Panc1 (cell line): ENCODE results near the gene PIK3CD. TPM values are rescaled to one million over a fixed set of nuclear protein-coding genes. Genes with fewer than 3 reads are reported as not detected.

Source experiments
- ATAC-seq: fragments of 200-7000 bp; cut with Tn5 transposase; 2 replicates; pipeline ENCODE4 v1.9.1; 2020; ENCODE audit warnings: mild to moderate bottlenecking, moderate library complexity
- BruUV-seq: library from RNA; stranded (reverse); fragments of 400-500 nt; replicated peaks from 2 replicates; lab custom pipeline; 2021; lab: Mats Ljungman, UMichigan
- CTCF ChIA-PET: fragments of 300-600 bp; sonication (Branson Sonifier 250); formaldehyde crosslinking; loops from one replicate; lab custom pipeline; 2022; ENCODE audit warnings: antibody characterized with exemption; lab: Charles Lee
- POLR2A ChIA-PET: fragments of 300-600 bp; sonication (Branson Sonifier 250); formaldehyde crosslinking; loops from one replicate; lab custom pipeline; 2022; ENCODE audit warnings: antibody characterized with exemption; lab: Charles Lee
- DNase-seq: peaks from one replicate; pipeline ENCODE4 v3.0.0-alpha.2; 2010; ENCODE audit warnings: low read depth, low spot score
- H3K27ac ChIP-seq: 2 replicates; pipeline ENCODE4 v1.5.1; 2011; ENCODE audit warnings: mild to moderate bottlenecking, low read length, inconsistent platforms
- H3K27me3 ChIP-seq: fragments of 200-500 bp; sonication (Bioruptor generic); 2 replicates; pipeline ENCODE4 v1.6.0; 2014; ENCODE audit warnings: low read length, inconsistent platforms; ENCODE audit not compliant: control insufficient read depth, insufficient read depth
- H3K36me3 ChIP-seq: fragments of 200-500 bp; sonication (Bioruptor generic); 2 replicates; pipeline ENCODE4 v1.5.1; 2014; ENCODE audit warnings: inconsistent platforms, mild to moderate bottlenecking, low read length, moderate library complexity; ENCODE audit not compliant: control insufficient read depth, insufficient read depth
- H3K4me1 ChIP-seq: 2 replicates; pipeline ENCODE4 v1.5.1; 2011; ENCODE audit warnings: inconsistent platforms, mild to moderate bottlenecking, low read length, moderate library complexity; ENCODE audit not compliant: control insufficient read depth, insufficient read depth
- H3K4me3 ChIP-seq, 2 experiments: 2 replicates each; pipeline ENCODE4 v1.5.1; 2011 to 2012; ENCODE audit warnings: low read depth in 2 of 2, low read length in 2 of 2, mild to moderate bottlenecking in 2 of 2, inconsistent platforms in 1 of 2, moderate library complexity in 1 of 2
- H3K9me3 ChIP-seq: fragments of 200-500 bp; sonication (Bioruptor generic); 2 replicates; pipeline ENCODE4 v1.5.1; 2014; ENCODE audit warnings: low read depth, mild to moderate bottlenecking, inconsistent platforms, low read length, moderate library complexity; ENCODE audit not compliant: control insufficient read depth, insufficient read depth
- CTCF ChIP-seq: fragments of 450-650 bp; IDR thresholded peaks from 2 replicates; pipeline ENCODE4 v1.5.1; 2017; ENCODE audit warnings: mild to moderate bottlenecking
- POLR2AphosphoS5 ChIP-seq: IDR thresholded peaks from 2 replicates; pipeline ENCODE4 v1.6.1; 2012; ENCODE audit warnings: mild to moderate bottlenecking, low read depth, low read length, moderate library complexity
- SIN3A ChIP-seq: IDR thresholded peaks from 2 replicates; pipeline ENCODE4 v1.6.1; 2012; ENCODE audit warnings: low read depth, mild to moderate bottlenecking, low read length, moderate library complexity, borderline replicate concordance; ENCODE audit not compliant: insufficient read depth
- TCF7L2 ChIP-seq: IDR thresholded peaks from 2 replicates; pipeline ENCODE4 v1.6.1; 2011; ENCODE audit warnings: mild to moderate bottlenecking, low read depth, low read length, inconsistent platforms
- in situ Hi-C: cut with HindIII; loops from 2 replicates; pipeline ENCODE4 v1.10.0; 2016; ENCODE audit warnings: low sequenced_read_pairs, low pct_unique_long_range_greater_than_20kb
- intact Hi-C: fragments of 100-400 bp; cut with micrococcal nuclease; formaldehyde crosslinking; loops from one replicate; pipeline ENCODE4 v1.10.0; 2022; ENCODE audit not compliant: unreplicated experiment
- total RNA-seq: library from RNA; stranded (reverse); gene quantifications from one replicate; pipeline ENCODE4 v1.2.1, GENCODE V29; 2021; ENCODE audit not compliant: unreplicated experiment
- TF ChIP-seq, protein P1 (sequence below), 2 experiments: IDR thresholded peaks; 2 replicates each; pipeline ENCODE4 v1.6.1; 2011 to 2012; ENCODE audit warnings: low read depth in 2 of 2, control low read depth in 1 of 2, low read length in 1 of 2, mild to moderate bottlenecking in 1 of 2, moderate library complexity in 1 of 2; ENCODE audit not compliant: insufficient read depth in 1 of 2

Gene PIK3CD
- total RNA-seq, 1 experiment from 2014 or later, result 12.5 TPM

- Histone ChIP-seq H3K9me3 (no peaks in the 10 kb centered on the region), H3K27me3 (no peaks in the 10 kb centered on the region), H3K4me1 (peaks cover 26% of the 10 kb centered on the region), H3K36me3 (no peaks in the 10 kb centered on the region), H3K27ac (peak overlapping the region; percentile 84), H3K4me3 (peak overlapping the region; percentile 79 to 82)
- ChIA-PET POLR2A (no interaction called here), CTCF (interaction anchor here (0.6 to 1.7 kb wide), 2 partner anchors 20 to 61 kb away, joined by 4 to 7 read pairs; no protein-coding TSS in a partner anchor)
- in situ Hi-C loops (no loop called here), intact Hi-C loops (loop anchor here (5.0 kb wide), 1 partner anchor 61 kb away; no protein-coding TSS in a partner anchor)
- TF ChIP-seq TCF7L2 (no peak), POLR2AphosphoS5 (no peak)
- peak; percentile 66 for ATAC-seq
- BruUV-seq, result no TSS peak
- no peak for DNase-seq
These were observed 36.5 kb downstream of the PIK3CD start for GRCh38 chr1:9687874-9688582.

GRCh38 chr1:9688599-9688998, 37.1 kb downstream of the PIK3CD start:
- H3K36me3 ChIP-seq, result no peaks in the 10 kb centered on the region
- H3K4me3 ChIP-seq, result peak overlapping the region; percentile 79 to 82
- intact Hi-C loops, result loop anchor here (5.0 kb wide), 1 partner anchor 61 kb away; no protein-coding TSS in a partner anchor
- ChIA-PET CTCF (interaction anchor here (1.7 kb wide), 1 partner anchor 62 kb away, joined by 7 read pairs; no protein-coding TSS in a partner anchor), POLR2A (no interaction called here)
- ATAC-seq (no peak), DNase-seq (no peak)
- no TSS peak for BruUV-seq
- in situ Hi-C loops, result no loop called here
- no peak overlapping the region for H3K27ac ChIP-seq
- H3K27me3 ChIP-seq, result no peaks in the 10 kb centered on the region
- TF ChIP-seq SIN3A (no peak), CTCF (no peak), POLR2AphosphoS5 (no peak), TCF7L2 (no peak)
- TF ChIP-seq, protein P1, sequence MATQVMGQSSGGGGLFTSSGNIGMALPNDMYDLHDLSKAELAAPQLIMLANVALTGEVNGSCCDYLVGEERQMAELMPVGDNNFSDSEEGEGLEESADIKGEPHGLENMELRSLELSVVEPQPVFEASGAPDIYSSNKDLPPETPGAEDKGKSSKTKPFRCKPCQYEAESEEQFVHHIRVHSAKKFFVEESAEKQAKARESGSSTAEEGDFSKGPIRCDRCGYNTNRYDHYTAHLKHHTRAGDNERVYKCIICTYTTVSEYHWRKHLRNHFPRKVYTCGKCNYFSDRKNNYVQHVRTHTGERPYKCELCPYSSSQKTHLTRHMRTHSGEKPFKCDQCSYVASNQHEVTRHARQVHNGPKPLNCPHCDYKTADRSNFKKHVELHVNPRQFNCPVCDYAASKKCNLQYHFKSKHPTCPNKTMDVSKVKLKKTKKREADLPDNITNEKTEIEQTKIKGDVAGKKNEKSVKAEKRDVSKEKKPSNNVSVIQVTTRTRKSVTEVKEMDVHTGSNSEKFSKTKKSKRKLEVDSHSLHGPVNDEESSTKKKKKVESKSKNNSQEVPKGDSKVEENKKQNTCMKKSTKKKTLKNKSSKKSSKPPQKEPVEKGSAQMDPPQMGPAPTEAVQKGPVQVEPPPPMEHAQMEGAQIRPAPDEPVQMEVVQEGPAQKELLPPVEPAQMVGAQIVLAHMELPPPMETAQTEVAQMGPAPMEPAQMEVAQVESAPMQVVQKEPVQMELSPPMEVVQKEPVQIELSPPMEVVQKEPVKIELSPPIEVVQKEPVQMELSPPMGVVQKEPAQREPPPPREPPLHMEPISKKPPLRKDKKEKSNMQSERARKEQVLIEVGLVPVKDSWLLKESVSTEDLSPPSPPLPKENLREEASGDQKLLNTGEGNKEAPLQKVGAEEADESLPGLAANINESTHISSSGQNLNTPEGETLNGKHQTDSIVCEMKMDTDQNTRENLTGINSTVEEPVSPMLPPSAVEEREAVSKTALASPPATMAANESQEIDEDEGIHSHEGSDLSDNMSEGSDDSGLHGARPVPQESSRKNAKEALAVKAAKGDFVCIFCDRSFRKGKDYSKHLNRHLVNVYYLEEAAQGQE (IDR thresholded peaks at IDR 0.05; ENCODE audit: insufficient read depth in 1 of 2, low read depth in 2 of 2, low read length in 1 of 2), result no peak
- no peaks in the 10 kb centered on the region for H3K9me3 ChIP-seq
- peaks cover 26% of the 10 kb centered on the region for H3K4me1 ChIP-seq
